Measurements from ENCODE around the gene RHOC.

RHOC gene

GRCh38 chr1:112677501-112677900 lies 29.4 kb downstream of the RHOC start:
- DNase-seq (ENCODE audit: low spot score) = no peak

DNA sequence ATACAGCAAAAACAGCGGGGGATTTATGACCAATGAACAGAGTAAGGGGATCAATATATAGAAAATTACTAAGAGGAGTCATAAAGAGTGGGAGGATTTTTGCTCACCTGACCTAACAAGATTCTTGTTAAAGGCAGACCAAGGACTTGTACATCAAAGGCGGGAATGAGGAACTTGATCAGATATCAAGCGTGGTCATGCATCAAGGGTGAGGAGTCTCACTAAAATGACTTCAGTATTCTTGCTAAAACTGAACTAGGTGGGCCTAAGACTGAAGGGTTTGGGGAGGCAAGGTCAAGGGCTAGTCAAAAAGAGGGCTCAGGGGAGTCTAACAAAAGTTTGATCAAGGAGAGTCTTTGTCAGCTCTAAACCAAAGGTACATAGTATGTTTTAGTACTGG lies 30.4 kb downstream of the RHOC start:
- no peak for DNase-seq (ENCODE audit: low spot score)

DNA sequence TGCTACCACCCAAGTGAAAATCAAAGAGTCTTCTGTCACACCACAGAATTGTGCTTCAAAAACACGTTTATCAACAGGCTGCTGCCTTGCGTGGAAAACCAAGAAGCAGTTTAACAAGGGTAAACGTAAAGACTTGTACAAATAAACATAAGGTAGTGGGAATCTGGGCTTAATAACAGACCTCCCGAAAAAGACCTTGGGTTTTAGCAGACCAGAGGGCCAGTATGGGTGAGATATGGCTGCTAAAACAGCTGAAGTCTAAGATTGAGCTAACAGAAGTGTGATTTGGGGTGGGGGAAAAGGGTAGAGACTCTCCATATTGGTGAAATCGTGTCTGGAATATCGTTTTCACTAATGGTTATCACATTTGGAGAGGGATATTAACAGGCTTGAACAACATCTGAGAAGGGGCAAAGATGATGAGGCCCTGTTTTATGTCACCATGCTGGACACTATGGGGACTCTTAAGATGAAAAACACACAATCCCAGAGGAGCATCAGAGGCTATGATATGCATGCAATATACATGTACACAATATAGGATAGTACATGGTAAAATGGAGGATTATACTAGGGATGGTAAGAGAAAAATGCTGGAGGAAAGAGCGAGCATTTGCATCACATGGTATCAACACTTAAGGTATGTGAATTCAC lies 31.1 kb downstream of the RHOC start:
- DNase-seq (ENCODE audit: low spot score) = no peak

DNA sequence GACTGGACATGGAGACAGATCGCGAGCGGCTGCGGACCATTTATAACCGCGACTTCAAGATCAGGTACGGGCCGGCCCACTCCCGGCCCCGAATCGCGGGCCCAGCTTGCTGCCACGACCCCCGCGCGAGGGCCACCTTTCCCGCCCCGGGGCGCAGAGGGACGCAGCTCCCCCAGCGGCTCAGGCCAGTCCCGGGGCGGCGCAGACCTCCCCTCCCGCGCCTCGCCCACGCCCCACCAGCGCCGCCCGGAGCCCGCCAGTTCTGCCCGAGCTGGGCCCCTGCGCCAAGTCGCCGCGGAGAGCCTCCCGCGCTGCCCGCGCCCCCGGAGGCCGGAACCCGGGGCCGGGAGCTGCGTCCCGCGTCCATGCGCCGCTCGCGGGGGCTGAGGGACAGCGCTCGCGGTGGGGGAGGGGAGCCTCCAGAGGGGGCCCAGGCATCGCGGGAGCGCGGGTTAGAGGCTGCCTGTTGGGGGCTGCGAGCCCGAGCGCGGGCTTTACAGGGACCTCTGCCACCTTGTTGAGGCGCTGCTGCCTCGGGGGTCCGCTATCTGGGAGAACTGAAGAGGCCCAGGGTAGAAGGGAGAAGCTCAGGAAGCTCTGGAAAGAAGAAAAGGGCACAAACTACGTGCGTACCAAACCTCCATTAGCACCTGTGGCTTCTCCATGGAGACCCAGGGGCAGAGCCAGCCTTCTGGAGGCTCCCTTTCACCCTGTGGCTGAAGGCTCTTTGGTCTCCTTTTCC lies 31.8 kb downstream of the RHOC start:
- DNase-seq (ENCODE audit: low spot score) = peak; percentile 54

GRCh38 chr1:112674440-112674985 lies 32.4 kb downstream of the RHOC start, which contains the start of gene MOV10:
TSS of gene MOV10 (plus strand) at chr1:112674659. CDS start at chr1:112674913, 254 bp downstream.
- DNase-seq (ENCODE audit: low spot score) = peak; percentile 68

DNA sequence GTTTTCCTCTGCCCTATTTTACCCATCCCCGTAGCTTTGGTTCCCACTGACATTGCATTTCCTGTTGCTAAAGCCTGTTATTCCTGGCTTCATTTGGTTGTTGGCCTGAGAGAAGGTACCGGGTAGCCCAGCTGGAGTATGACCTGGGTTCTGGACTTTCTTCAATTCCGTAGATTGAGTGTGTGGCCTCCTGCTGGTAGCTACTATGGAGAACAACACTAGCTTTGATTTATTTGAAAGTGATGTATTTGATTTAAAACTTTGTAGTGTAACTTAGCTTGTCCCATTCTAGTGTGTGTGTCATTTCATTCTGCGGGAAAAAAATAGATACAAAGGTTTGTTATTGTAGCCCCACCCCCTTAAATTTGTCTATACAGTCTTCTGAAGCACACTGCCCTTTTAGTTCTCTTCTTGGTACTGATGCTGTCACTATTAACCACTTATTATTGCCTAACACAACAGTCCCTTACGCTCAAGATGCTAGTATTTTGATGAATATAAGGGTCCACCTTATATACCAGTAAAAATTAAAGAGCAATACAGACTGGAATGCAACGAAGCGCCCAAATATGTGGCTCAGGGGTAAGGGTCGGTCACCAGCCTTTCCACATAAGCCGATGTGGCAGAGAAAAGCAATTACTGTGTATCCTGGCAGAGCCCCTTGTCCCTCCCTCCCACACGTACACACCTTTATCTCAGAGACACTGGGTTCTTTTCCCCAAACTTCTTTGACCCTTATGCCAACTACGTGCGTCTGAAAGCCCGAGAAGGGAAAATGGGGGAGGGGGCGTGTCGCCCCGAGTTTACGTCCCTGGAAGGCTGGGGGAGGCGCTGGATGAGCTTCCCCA lies 33.1 kb downstream of the RHOC start:
- peak; percentile 51 for DNase-seq (ENCODE audit: low spot score)

DNA sequence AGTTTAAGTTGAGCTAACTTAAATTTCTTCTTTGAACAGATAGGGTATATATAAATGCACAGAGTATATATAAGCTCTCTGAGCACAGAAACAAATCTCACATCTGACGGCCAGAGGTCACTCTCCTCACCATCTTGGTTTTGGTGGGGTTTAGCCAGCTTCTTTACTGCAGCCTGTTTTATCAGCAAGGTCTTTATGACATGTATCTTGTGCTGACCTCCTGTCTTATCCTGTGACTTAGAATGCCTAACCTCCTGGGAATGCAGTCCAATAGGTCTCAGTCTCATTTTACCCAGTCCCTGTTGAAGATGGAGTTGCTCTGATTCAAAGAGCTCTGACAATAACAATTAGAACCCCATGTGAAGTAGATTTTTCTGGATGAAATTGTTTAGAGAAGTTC lies 34.1 kb downstream of the RHOC start:
- no peak for DNase-seq (ENCODE audit: low spot score)

GRCh38 chr1:112672009-112672408 lies 34.9 kb downstream of the RHOC start:
- no peak for DNase-seq (ENCODE audit: low spot score)

DNA sequence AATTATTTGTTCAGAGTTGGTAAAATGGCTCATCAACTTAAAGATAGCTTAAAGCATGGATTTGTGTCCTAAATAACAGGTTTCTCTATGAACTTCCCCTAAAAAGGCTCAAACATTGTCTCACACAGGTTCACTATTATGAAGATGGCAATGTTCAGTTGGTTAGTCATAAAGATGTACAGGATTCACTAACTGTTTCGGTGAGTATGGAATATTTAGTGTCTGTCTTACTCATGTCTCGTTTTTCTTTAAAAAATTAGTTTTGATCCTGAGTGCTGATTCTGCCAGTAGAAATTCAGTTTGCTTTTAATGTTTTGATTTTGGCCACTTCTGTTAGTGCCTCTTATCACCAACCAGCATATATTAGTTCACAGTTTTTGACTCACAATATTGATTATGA lies 40.0 kb downstream of the RHOC start:
- DNase-seq (ENCODE audit: low spot score) = no peak

GRCh38 chr1:112665857-112666256 lies 41.1 kb downstream of the RHOC start:
- no peak for DNase-seq (ENCODE audit: low spot score)

- DNase-seq (ENCODE audit: low spot score) = no peak
Observed at GRCh38 chr1:112651205-112651604, 55.7 kb downstream of the RHOC start.
